Activated CD4-positive, CD25-positive, alpha-beta regulatory T cell treated with anti-CD3 and anti-CD28 coated beads, Interleukin-2, amount 50 U/mL, for 16 hours (primary cell): Measurements from ENCODE around the gene GPR68.
"Not testable (repeated sequence)": the region's sequence is repeated elsewhere in the genome, so short reads cannot be mapped to it uniquely, and the experiment has no call there.

Experiments used
- DNase-seq: peaks from one replicate; pipeline ENCODE4 v3.0.0-alpha.2; 2020; ENCODE audit warnings: low read depth, low spot score

Gene GPR68

GRCh38 chr14:91190853-91191252 is 53.7 kb downstream of the GPR68 start:
- no peak for DNase-seq

- DNase-seq, result no peak
Measured at GRCh38 chr14:91187271-91187670, 57.2 kb downstream of the GPR68 start.

- DNase-seq, result no peak
Measured at GRCh38 chr14:91186515-91187066, 57.9 kb downstream of the GPR68 start.

- DNase-seq, result no peak
Measured at GRCh38 chr14:91185721-91186120, 58.8 kb downstream of the GPR68 start.

GRCh38 chr14:91184559-91184958 is 59.9 kb downstream of the GPR68 start:
- DNase-seq, result no peak

GRCh38 chr14:91182753-91183152 is 61.8 kb downstream of the GPR68 start:
- DNase-seq, result not testable (repeated sequence)
